K562 (cell line): Measurements from ENCODE around the gene CFAP251.

ENCODE experiments used
- BACH1 ChIP-seq: fragments of 200-800 bp; sonication (Bioruptor generic); IDR thresholded peaks from 2 replicates; pipeline ENCODE4 v1.6.1; 2016; ENCODE audit warnings: missing genetic modification characterization, missing compliant biosample characterization
- BRF1 ChIP-seq: IDR thresholded peaks from 3 replicates; pipeline ENCODE4 v1.6.1; 2011; ENCODE audit warnings: borderline replicate concordance, mild to moderate bottlenecking; ENCODE audit not compliant: insufficient read length; ENCODE audit errors: extremely low read depth
- MEF2A ChIP-seq: IDR thresholded peaks from 2 replicates; pipeline ENCODE4 v1.6.1; 2011; ENCODE audit warnings: low read depth, mild to moderate bottlenecking, low read length, moderate library complexity; ENCODE audit not compliant: control insufficient read depth
- PTTG1 ChIP-seq: fragments of 450-650 bp; IDR thresholded peaks from 2 replicates; pipeline ENCODE4 v1.6.1; 2016; ENCODE audit warnings: low read depth, mild to moderate bottlenecking, missing genetic modification characterization, missing compliant biosample characterization
- SOX6 ChIP-seq: fragments of 450-650 bp; IDR thresholded peaks from 2 replicates; pipeline ENCODE4 v1.6.1; 2014; ENCODE audit warnings: mild to moderate bottlenecking
- SRF ChIP-seq, 2 experiments: fragments of 250-450, 450-650 bp in 1 of 2; sonication (Bioruptor Pico) in 1 of 2; sonication (generic) in 1 of 2; formaldehyde crosslinking; IDR thresholded peaks; 2 replicates each; pipeline versions ENCODE4 v1.5.0 to v1.5.1; 2020 to 2022; ENCODE audit warnings: mild to moderate bottlenecking in 1 of 2, missing genetic modification reagents in 1 of 2
- TAF1 ChIP-seq: IDR thresholded peaks from 2 replicates; pipeline ENCODE4 v1.6.1; 2011; ENCODE audit warnings: mild to moderate bottlenecking, low read length, moderate library complexity; ENCODE audit not compliant: insufficient read depth, control insufficient read depth, severe bottlenecking; ENCODE audit errors: extremely low read depth
- YY1 ChIP-seq, 3 experiments: IDR thresholded peaks; 2 replicates each; pipeline ENCODE4 v1.6.1; 2011; ENCODE audit warnings: low read length in 2 of 3, mild to moderate bottlenecking in 2 of 3, moderate library complexity in 2 of 3, borderline replicate concordance in 1 of 3, control low read depth in 1 of 3, low read depth in 1 of 3; ENCODE audit not compliant: insufficient read depth in 3 of 3, insufficient replicate concordance in 2 of 3, control insufficient read depth in 1 of 3, insufficient read length in 1 of 3; ENCODE audit errors: extremely low read depth in 1 of 3
- ZNF239 ChIP-seq: fragments of 250-450 bp; sonication (Bioruptor Pico); IDR thresholded peaks from 2 replicates; pipeline ENCODE4 v1.4.0; 2020; ENCODE audit warnings: mild to moderate bottlenecking
- ZNF507 ChIP-seq: conservative IDR thresholded peaks from 2 replicates; pipeline ENCODE4 v1.6.1; 2017; ENCODE audit warnings: missing genetic modification characterization, missing compliant biosample characterization
- TF ChIP-seq, protein P1 (sequence below): sonication (generic); formaldehyde crosslinking; IDR thresholded peaks from 2 replicates; pipeline ENCODE4 v1.8.0; 2022; ENCODE audit warnings: mild to moderate bottlenecking, missing genetic modification reagents
- TF ChIP-seq, protein P2 (sequence below): sonication (generic); formaldehyde crosslinking; IDR thresholded peaks from 2 replicates; pipeline ENCODE4 v1.8.0; 2023; ENCODE audit warnings: mild to moderate bottlenecking, missing genetic modification reagents
- TF ChIP-seq, protein P3 (sequence below): fragments of 250-450 bp; sonication (Bioruptor Pico); IDR thresholded peaks from 2 replicates; pipeline ENCODE4 v1.4.0; 2020; ENCODE audit warnings: mild to moderate bottlenecking
- TF ChIP-seq, protein P4 (sequence below): sonication (generic); formaldehyde crosslinking; IDR thresholded peaks from 2 replicates; pipeline ENCODE4 v1.8.1; 2022; ENCODE audit warnings: missing genetic modification reagents

DNA sequence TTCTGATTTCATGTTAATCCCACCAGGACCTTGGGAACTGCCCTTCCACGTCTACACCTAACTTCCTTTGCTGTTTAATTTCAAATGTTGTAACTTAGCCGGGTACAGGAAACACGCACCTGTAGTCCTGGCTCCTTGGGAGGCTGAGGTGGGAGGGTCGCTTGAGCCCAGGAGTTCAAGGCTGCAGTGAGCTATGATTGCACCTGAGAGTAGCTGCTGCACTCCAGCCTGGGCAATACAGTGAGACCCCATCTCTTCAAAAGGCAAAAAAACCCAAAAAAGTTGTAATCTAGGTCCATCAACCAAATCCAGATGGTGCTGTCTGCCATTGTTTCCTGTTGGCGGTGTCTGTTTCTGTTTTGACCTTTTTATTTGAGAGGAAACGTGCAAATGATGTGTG, 117.8 kb downstream of the CFAP251 start:
- TF ChIP-seq, protein P1, sequence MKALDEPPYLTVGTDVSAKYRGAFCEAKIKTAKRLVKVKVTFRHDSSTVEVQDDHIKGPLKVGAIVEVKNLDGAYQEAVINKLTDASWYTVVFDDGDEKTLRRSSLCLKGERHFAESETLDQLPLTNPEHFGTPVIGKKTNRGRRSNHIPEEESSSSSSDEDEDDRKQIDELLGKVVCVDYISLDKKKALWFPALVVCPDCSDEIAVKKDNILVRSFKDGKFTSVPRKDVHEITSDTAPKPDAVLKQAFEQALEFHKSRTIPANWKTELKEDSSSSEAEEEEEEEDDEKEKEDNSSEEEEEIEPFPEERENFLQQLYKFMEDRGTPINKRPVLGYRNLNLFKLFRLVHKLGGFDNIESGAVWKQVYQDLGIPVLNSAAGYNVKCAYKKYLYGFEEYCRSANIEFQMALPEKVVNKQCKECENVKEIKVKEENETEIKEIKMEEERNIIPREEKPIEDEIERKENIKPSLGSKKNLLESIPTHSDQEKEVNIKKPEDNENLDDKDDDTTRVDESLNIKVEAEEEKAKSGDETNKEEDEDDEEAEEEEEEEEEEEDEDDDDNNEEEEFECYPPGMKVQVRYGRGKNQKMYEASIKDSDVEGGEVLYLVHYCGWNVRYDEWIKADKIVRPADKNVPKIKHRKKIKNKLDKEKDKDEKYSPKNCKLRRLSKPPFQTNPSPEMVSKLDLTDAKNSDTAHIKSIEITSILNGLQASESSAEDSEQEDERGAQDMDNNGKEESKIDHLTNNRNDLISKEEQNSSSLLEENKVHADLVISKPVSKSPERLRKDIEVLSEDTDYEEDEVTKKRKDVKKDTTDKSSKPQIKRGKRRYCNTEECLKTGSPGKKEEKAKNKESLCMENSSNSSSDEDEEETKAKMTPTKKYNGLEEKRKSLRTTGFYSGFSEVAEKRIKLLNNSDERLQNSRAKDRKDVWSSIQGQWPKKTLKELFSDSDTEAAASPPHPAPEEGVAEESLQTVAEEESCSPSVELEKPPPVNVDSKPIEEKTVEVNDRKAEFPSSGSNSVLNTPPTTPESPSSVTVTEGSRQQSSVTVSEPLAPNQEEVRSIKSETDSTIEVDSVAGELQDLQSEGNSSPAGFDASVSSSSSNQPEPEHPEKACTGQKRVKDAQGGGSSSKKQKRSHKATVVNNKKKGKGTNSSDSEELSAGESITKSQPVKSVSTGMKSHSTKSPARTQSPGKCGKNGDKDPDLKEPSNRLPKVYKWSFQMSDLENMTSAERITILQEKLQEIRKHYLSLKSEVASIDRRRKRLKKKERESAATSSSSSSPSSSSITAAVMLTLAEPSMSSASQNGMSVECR (CRISPR knock-in tag): no peak
- TF ChIP-seq MEF2A: no peak
- no peak for TF ChIP-seq SOX6
- TF ChIP-seq YY1 (IDR thresholded peaks at IDR 0.05; ENCODE audit: borderline replicate concordance in 1 of 3, control insufficient read depth in 1 of 3, extremely low read depth in 1 of 3, insufficient read depth in 3 of 3, insufficient read length in 1 of 3, insufficient replicate concordance in 2 of 3, low read depth in 1 of 3, low read length in 2 of 3): no peak
- TF ChIP-seq, protein P2, sequence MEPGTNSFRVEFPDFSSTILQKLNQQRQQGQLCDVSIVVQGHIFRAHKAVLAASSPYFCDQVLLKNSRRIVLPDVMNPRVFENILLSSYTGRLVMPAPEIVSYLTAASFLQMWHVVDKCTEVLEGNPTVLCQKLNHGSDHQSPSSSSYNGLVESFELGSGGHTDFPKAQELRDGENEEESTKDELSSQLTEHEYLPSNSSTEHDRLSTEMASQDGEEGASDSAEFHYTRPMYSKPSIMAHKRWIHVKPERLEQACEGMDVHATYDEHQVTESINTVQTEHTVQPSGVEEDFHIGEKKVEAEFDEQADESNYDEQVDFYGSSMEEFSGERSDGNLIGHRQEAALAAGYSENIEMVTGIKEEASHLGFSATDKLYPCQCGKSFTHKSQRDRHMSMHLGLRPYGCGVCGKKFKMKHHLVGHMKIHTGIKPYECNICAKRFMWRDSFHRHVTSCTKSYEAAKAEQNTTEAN (CRISPR knock-in tag): no peak
- TF ChIP-seq BRF1: no peak
- TF ChIP-seq, protein P3, sequence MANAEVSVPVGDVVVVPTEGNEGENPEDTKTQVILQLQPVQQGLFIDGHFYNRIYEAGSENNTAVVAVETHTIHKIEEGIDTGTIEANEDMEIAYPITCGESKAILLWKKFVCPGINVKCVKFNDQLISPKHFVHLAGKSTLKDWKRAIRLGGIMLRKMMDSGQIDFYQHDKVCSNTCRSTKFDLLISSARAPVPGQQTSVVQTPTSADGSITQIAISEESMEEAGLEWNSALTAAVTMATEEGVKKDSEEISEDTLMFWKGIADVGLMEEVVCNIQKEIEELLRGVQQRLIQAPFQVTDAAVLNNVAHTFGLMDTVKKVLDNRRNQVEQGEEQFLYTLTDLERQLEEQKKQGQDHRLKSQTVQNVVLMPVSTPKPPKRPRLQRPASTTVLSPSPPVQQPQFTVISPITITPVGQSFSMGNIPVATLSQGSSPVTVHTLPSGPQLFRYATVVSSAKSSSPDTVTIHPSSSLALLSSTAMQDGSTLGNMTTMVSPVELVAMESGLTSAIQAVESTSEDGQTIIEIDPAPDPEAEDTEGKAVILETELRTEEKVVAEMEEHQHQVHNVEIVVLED (CRISPR knock-in tag): no peak
- TF ChIP-seq ZNF239: no peak
- TF ChIP-seq SRF (CRISPR knock-in tag; IDR thresholded peaks at IDR 0.05): no peak
- TF ChIP-seq PTTG1 (tag): no peak
- no peak for TF ChIP-seq ZNF507 (tag)
- TF ChIP-seq, protein P4, sequence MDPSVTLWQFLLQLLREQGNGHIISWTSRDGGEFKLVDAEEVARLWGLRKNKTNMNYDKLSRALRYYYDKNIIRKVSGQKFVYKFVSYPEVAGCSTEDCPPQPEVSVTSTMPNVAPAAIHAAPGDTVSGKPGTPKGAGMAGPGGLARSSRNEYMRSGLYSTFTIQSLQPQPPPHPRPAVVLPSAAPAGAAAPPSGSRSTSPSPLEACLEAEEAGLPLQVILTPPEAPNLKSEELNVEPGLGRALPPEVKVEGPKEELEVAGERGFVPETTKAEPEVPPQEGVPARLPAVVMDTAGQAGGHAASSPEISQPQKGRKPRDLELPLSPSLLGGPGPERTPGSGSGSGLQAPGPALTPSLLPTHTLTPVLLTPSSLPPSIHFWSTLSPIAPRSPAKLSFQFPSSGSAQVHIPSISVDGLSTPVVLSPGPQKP: no peak
- TF ChIP-seq BACH1 (tag): no peak
- no peak for TF ChIP-seq TAF1
